Skin of body (tissue), 3 donors: ENCODE data around the gene MARCKSL1. TPM values are rescaled to one million over a fixed set of nuclear protein-coding genes. Genes with fewer than 3 reads are reported as not detected.
"Not testable (repeated sequence)": the region's sequence is repeated elsewhere in the genome, so short reads cannot be mapped to it uniquely, and the experiment has no call there.

Experiments used
- DNase-seq: peaks from one replicate; lab custom pipeline; 2025; lab: John Stamatoyannopoulos, UW
- small RNA-seq: library from RNA; depleted of rRNA; stranded (forward); fragments of <200 nt; gene quantifications from one replicate; pipeline ENCODE3, GENCODE V24; 2014; ENCODE audit warnings: low replicate concordance
- total RNA-seq: library from RNA; depleted of rRNA; stranded (reverse); fragments of >200 nt; gene quantifications from one replicate; pipeline ENCODE4 v1.2.3, GENCODE V29; 2014

The MARCKSL1 gene
- total RNA-seq, 1 donor from 2014 or later, result 39.8 TPM

GRCh38 chr1:32289256-32289655, 46.8 kb downstream of the MARCKSL1 start:
- no peak for DNase-seq

DNA sequence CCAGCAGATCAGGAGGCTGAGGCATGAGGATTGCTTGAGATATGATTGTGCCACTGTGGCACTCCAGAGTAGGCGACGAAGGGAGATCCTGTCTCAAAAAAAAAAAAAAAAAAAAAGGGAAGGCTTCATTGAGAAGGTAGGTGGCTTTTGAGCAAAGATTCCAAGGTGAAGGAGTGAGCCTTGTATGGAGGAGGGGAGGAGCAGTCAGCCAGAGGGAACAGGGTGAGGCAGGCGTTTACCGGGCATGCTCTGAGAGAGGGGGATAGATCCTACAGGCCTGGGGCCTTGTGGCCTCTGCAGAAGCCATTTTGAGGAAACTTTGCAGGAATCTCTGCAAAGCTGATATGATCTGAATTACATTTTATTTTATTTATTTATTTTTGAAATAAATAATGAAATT, 49.3 kb downstream of the MARCKSL1 start:
- DNase-seq, result no peak

GRCh38 chr1:32285658-32286057, 50.4 kb downstream of the MARCKSL1 start:
- DNase-seq, result no peak

DNA sequence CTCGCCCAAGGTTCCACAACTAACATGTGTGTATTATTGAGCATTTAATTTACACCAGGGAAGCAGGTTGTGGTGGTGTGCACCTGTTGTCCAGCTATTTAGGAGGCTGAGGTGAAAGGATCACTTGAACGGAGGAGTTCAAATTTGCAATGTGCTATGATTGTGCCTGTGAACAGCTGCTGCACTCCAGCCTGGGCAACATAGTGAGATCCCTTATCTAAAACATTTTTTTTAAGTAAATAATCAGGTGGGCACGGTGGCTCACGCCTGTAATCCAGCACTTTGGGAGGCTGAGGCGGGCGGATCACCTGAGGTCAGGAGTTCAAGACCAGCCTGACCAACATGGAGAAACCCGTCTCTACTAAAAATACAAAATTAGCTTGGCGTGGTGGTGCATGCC, 51.3 kb downstream of the MARCKSL1 start:
- not testable (repeated sequence) for DNase-seq

Small RNAs within 50 kb of the gene (small RNA-seq; reads per million reads assigned to genes)
- not detected for gene RF00019

Other genes with a start within 250 kb of the MARCKSL1 start
- 22.6 TPM for gene KPNA6, start 228.2 kb downstream of the MARCKSL1 start, total RNA-seq
- 35.9 TPM for gene TXLNA, start 156.6 kb downstream of the MARCKSL1 start, total RNA-seq
- 12.5 TPM for gene CCDC28B, start 135.6 kb downstream of the MARCKSL1 start, total RNA-seq
- gene IQCC, start 130.6 kb downstream of the MARCKSL1 start, total RNA-seq, result 3.5 TPM
- gene DCDC2B, start 127.1 kb downstream of the MARCKSL1 start, total RNA-seq, result not detected
- 11.5 TPM for gene TMEM234, start 113.9 kb downstream of the MARCKSL1 start, total RNA-seq
- 102 TPM for gene EIF3I, start 113.8 kb downstream of the MARCKSL1 start, total RNA-seq
- gene FAM167B, start 89.0 kb downstream of the MARCKSL1 start, total RNA-seq, result 1.3 TPM
- gene LCK, start 85.0 kb downstream of the MARCKSL1 start, total RNA-seq, result 1.2 TPM
- 50.4 TPM for gene HDAC1, start 44.1 kb downstream of the MARCKSL1 start, total RNA-seq
- 1.2 TPM for gene FAM229A, start 26.3 kb upstream of the MARCKSL1 start, total RNA-seq
- 0.89 TPM for gene TSSK3, start 26.3 kb upstream of the MARCKSL1 start, total RNA-seq
- gene BSDC1, start 58.2 kb upstream of the MARCKSL1 start, total RNA-seq, result 49.8 TPM
- gene ZBTB8B, start 128.8 kb upstream of the MARCKSL1 start, total RNA-seq, result 0.10 TPM
- 10.9 TPM for gene ZBTB8A, start 203.2 kb upstream of the MARCKSL1 start, total RNA-seq